GM18505 (cell line): ENCODE data around the gene CDC42BPG.

Source experiments
- ATAC-seq: cut with Tn5 transposase; IDR thresholded peaks from one replicate; pipeline ENCODE4 v1.9.1; 2021; ENCODE audit not compliant: unreplicated experiment
- POLR2A ChIP-seq: IDR thresholded peaks from 4 replicates; pipeline ENCODE4 v1.6.1; 2011; ENCODE audit warnings: borderline replicate concordance; ENCODE audit not compliant: insufficient read depth, insufficient read length; ENCODE audit errors: extremely low read depth

CDC42BPG gene

GRCh38 chr11:64887234-64887756, 42.8 kb upstream of the CDC42BPG start:
- TF ChIP-seq POLR2A: no peak
- ATAC-seq: no peak

DNA sequence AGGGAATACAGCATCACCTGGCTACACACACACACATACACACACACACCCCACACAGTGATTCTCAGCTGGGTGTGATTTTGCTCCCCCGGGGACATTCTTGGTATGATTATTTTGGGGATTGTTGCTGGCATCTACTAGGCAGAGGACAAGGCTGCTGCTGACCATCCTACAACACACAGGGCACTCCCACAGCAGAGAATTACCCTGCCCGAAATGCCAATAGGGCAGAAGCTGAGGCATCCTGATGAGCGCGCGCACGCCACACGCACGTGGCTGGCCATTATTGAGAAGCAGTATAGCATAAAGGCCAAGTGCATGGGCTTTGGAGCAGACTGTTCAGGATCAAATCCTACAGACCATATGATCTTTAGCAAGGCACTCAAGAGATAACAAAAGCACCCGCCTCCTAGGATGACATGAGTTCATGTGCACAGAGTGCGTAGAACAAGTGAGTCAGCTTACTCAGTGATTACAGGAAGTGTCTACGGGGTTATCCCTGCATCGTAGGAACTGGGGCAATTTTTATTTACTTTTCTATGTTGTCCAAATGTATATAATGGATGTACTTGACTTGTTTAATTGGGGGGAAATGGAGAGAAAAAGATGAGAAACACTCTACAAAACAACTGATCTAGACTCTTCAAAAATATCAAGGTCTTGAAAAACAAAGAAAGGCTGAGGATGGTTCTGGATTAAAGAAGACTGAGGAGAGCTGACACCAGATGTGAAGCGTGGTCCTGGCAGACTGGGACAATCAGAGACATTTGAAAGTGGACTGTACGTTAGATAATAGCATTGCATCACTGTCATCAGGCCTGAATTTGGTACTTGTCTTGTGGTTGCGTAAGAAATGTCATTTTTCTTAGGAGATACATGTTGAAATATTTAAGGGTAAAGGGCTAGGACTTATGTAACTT, 41.2 kb upstream of the CDC42BPG start:
- no peak for ATAC-seq
- TF ChIP-seq POLR2A: no peak

GRCh38 chr11:64884019-64884418, 39.6 kb upstream of the CDC42BPG start:
- no peak for ATAC-seq
- TF ChIP-seq POLR2A: no peak

- ATAC-seq: no peak
- TF ChIP-seq POLR2A: no peak
Observed at GRCh38 chr11:64883575-64883974, 39.1 kb upstream of the CDC42BPG start.

DNA sequence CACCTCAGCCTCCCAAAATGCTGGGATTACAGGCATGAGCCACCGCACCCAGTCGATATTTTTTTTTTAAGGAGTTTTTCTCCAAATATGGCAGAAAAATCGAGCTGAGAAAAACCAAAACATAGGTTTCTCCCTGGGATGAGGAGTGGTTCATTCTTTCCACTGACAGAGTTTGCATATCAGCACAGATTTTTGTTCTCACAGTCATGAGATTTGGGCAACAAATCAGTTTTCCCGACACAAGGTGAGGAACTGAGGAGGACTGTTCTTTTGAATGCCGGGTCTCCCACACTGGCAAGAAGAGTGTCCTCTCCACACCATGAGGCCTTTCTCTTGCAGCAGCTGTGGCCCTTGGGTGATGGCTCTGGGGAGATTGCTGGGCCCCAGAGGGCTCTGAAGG, 37.8 kb upstream of the CDC42BPG start:
- no peak for ATAC-seq
- TF ChIP-seq POLR2A: no peak

- no peak for TF ChIP-seq POLR2A
- ATAC-seq: no peak
Observed at GRCh38 chr11:64881476-64881875, 37.0 kb upstream of the CDC42BPG start.

- no peak for TF ChIP-seq POLR2A
Observed at GRCh38 chr11:64880240-64881001, 36.0 kb upstream of the CDC42BPG start.

GRCh38 chr11:64879244-64879900, 34.9 kb upstream of the CDC42BPG start:
- TF ChIP-seq POLR2A: no peak
- no peak for ATAC-seq

More at GRCh38 chr11:64880240-64881001, 36.0 kb upstream of the CDC42BPG start:
- ATAC-seq: no peak

DNA sequence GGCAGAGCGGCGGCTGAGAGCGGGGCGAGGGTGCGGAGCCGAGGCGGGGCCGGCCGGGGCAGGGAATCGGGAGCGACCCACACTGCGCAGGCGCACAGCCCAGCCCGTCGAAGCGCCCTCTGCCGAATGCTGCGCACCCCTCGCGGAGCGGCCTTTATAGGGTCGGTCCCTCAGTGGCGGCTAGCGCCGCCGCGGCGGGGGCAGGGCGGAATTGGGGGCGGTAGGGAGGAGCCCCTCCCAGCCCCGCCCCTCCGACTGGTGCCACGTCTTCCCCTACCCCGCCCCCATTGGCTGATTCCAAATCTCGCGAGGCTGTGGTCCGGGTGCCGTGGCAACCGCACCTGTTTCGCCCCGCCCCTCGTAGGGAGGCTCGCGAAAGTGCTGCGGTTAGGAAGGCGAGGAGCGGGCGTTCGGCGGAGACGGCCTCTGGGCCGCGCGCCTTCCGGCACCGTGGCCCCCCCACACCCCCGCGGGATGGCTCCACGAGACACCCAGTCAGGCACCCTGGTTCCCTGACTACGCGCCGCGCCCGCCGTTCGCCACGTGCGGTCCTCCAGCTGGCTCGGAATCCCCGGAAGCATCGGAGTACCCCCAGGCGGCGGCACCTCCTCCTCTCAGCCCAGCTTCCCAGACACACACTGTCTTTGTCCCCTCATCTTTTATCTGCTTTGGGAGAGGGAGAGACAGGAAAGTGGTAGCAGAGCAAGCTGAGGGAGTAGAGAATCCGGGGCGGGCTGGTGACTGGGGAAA, 34.2 kb upstream of the CDC42BPG start, which contains the start of gene EHD1:
EHD1 (minus strand) TSS at position 128 of the 750 bp plus-strand sequence. CDS start 157 bp downstream, outside the sequence.
- ATAC-seq: peak; percentile 68
- peak; percentile 100 for TF ChIP-seq POLR2A

- TF ChIP-seq POLR2A: no peak
- ATAC-seq: no peak
Observed at GRCh38 chr11:64878223-64878493, 33.7 kb upstream of the CDC42BPG start.

- peak; percentile 1 for ATAC-seq
- no peak for TF ChIP-seq POLR2A
Observed at GRCh38 chr11:64877390-64878222, 33.2 kb upstream of the CDC42BPG start.
